ENCODE measurements around the gene DHCR24. TPM values are rescaled to one million over a fixed set of nuclear protein-coding genes. Genes with fewer than 3 reads are reported as not detected.
"Not testable (repeated sequence)": the region's sequence is repeated elsewhere in the genome, so short reads cannot be mapped to it uniquely, and the experiment has no call there.

DHCR24 gene, protein sequence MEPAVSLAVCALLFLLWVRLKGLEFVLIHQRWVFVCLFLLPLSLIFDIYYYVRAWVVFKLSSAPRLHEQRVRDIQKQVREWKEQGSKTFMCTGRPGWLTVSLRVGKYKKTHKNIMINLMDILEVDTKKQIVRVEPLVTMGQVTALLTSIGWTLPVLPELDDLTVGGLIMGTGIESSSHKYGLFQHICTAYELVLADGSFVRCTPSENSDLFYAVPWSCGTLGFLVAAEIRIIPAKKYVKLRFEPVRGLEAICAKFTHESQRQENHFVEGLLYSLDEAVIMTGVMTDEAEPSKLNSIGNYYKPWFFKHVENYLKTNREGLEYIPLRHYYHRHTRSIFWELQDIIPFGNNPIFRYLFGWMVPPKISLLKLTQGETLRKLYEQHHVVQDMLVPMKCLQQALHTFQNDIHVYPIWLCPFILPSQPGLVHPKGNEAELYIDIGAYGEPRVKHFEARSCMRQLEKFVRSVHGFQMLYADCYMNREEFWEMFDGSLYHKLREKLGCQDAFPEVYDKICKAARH
- total RNA-seq: 100 to 1,000 TPM; 121 to 187 TPM

GRCh38 chr1:54886724-54887664, at the start of gene DHCR24:
TSS of gene DHCR24 (minus strand) at chr1:54887195. CDS start at chr1:54887119, 76 bp downstream.
- H3K36me3 Mint-ChIP-seq: peaks cover 30% of the 10 kb centered on the region
- DNase-seq (peak; percentile 87), ATAC-seq (peak; percentile 98)
- peaks cover 26% of the 10 kb centered on the region for H3K27me3 Mint-ChIP-seq
- H3K4me3 Mint-ChIP-seq: peak within 1 kb of the TSS; percentile 99
- CTCF ChIA-PET: interaction anchor here (0.6 to 4.6 kb wide), 11 partner anchors 10 to 386 kb away, joined by 3 to 19 read pairs (median 4); partner anchors contain the start of gene TTC22
- peaks cover 51% of the 10 kb centered on the region for H3K4me1 Mint-ChIP-seq
- H3K9me3 Mint-ChIP-seq (ENCODE audit: low read depth): no peaks in the 10 kb centered on the region
- H3K27ac Mint-ChIP-seq: peak within 1 kb of the TSS; percentile 79

- Mint-ChIP-seq H3K4me3 (no peak overlapping the region), H3K27ac (no peak overlapping the region), H3K27me3 (peaks cover 62% of the 10 kb centered on the region), H3K36me3 (peaks cover 2% of the 10 kb centered on the region), H3K4me1 (peaks cover 5% of the 10 kb centered on the region), H3K9me3 (ENCODE audit: low read depth) (no peaks in the 10 kb centered on the region)
- CTCF ChIA-PET: interaction anchor here (1.5 kb wide), 1 partner anchor 8 kb away, joined by 4 read pairs; no protein-coding TSS in a partner anchor
- DNase-seq (no peak), ATAC-seq (no peak)
Observed at GRCh38 chr1:54936791-54937190, 49.8 kb upstream of the DHCR24 start.

- H3K4me3 Mint-ChIP-seq: no peak overlapping the region
- H3K9me3 Mint-ChIP-seq (ENCODE audit: low read depth): no peaks in the 10 kb centered on the region
- CTCF ChIA-PET: interaction anchor here (0.7 to 1.5 kb wide), 2 partner anchors 10 to 16 kb away, joined by 3 to 4 read pairs; no protein-coding TSS in a partner anchor
- DNase-seq: no peak
- H3K27ac Mint-ChIP-seq: no peak overlapping the region
- peaks cover 59% of the 10 kb centered on the region for H3K27me3 Mint-ChIP-seq
- peaks cover 2% of the 10 kb centered on the region for H3K36me3 Mint-ChIP-seq
- H3K4me1 Mint-ChIP-seq: peaks cover 5% of the 10 kb centered on the region
- ATAC-seq: no peak
Observed at GRCh38 chr1:54934869-54935268, 47.9 kb upstream of the DHCR24 start.

DNA sequence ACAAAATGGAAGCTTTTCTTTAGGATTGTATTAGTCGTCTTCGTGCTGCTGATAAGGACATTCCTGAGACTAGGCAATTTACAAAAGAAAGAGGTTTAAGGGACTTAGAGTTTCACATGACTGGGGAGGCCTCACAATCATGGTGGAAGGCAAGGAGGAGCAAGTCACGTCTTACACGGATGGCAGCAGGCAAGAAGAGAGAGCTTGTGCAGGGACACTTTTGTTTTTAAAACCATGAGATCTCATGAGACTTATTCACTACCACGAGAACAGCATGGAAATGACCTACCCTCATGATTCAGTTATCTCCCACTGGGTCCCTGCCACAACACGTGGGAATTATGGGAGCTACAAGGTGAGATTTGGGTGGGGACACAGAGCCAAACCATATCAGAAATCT, 47.1 kb upstream of the DHCR24 start:
- H3K9me3 Mint-ChIP-seq (ENCODE audit: low read depth); H3K36me3 Mint-ChIP-seq; DNase-seq; ATAC-seq; H3K27ac Mint-ChIP-seq; H3K4me1 Mint-ChIP-seq; H3K4me3 Mint-ChIP-seq: not testable (repeated sequence)
- CTCF ChIA-PET: interaction anchor here (1.5 kb wide), 1 partner anchor 11 kb away, joined by 4 read pairs; no protein-coding TSS in a partner anchor
- peaks cover 54% of the 10 kb centered on the region for H3K27me3 Mint-ChIP-seq

DNA sequence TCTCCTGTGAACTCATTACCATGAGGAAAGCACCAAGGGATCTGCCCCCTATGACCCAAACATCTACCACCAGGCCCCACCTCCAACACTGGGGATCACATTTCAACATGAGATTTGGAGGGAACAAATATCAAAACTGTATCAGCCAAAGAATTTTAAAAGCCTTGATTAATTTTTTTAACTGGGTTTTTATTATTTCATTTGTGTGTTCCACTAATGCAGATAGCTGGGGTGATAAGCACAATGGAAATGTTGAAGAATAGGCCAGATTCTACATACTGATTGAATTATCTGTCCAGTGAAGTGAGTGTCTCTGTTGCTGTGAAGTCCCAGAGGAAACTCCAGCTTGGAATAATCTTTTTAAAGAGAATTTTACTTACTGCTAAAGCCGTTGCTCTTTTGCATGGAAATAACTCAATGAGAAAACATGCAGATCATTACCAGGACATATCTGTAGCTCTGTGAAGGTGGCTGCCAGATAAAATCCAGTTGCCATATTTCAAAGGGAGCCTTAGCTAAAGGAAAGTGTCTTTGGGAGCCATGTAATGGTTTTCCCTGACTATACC, 44.4 kb upstream of the DHCR24 start:
- DNase-seq: no peak
- Mint-ChIP-seq H3K9me3 (ENCODE audit: low read depth) (no peaks in the 10 kb centered on the region), H3K27me3 (peaks cover 36% of the 10 kb centered on the region), H3K27ac (no peak overlapping the region), H3K4me1 (no peaks in the 10 kb centered on the region), H3K4me3 (no peak overlapping the region), H3K36me3 (peaks cover 2% of the 10 kb centered on the region)
- CTCF ChIA-PET: interaction anchor here (0.8 to 2.0 kb wide), 5 partner anchors 14 to 91 kb away, joined by 3 to 9 read pairs (median 4); no protein-coding TSS in a partner anchor
- ATAC-seq: no peak

DNA sequence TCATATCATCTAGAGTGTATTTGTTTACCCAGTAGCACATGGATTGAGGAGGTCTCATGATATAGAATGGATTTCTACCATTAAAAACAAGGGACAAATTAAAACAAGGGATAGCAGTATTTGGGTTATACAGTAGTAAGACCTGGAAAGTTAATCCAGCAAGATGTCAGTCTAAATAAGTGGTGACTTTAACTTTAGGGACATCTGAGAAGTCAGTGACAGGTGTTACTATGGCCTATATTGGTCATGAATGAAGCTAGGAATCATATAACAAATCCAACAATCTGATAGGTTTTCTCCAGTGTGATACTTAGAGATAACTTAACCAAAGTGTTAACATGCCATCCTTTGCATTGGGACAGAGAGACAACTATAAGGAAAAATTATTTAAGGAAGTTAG, 42.7 kb upstream of the DHCR24 start:
- CTCF ChIA-PET: interaction anchor here (1.3 to 2.0 kb wide), 4 partner anchors 15 to 92 kb away, joined by 4 to 9 read pairs (median 6); no protein-coding TSS in a partner anchor
- Mint-ChIP-seq H3K27ac (no peak overlapping the region), H3K9me3 (ENCODE audit: low read depth) (no peaks in the 10 kb centered on the region), H3K4me1 (no peaks in the 10 kb centered on the region), H3K27me3 (peaks cover 33% of the 10 kb centered on the region), H3K36me3 (peaks cover 2% of the 10 kb centered on the region), H3K4me3 (no peak overlapping the region)
- DNase-seq (no peak), ATAC-seq (no peak)

DNA sequence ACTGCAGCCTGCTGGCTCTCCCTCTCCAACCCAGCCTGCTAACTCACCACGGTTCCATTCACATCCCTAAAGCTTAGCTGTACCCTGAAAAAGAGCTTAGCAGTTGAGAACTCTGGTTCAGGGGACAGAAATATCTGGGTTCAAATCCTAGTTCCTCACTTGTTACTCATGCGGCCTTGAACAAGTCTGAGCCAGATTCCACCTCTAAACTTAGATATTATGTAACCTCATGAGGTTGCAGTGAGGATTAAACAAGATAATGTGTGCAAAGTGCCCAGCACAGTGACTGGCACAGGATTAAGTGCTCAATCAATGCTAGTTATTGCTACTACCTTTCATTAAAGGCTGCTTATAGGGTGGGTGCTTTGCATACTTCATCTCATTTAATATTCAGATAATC, 41.3 kb upstream of the DHCR24 start:
- DNase-seq (no peak), ATAC-seq (no peak)
- peaks cover 33% of the 10 kb centered on the region for H3K27me3 Mint-ChIP-seq
- no peak overlapping the region for H3K27ac Mint-ChIP-seq
- H3K9me3 Mint-ChIP-seq (ENCODE audit: low read depth): no peaks in the 10 kb centered on the region
- H3K36me3 Mint-ChIP-seq: no peaks in the 10 kb centered on the region
- CTCF ChIA-PET: interaction anchor here (1.3 kb wide), 1 partner anchor 17 kb away, joined by 4 read pairs; no protein-coding TSS in a partner anchor
- H3K4me1 Mint-ChIP-seq: no peaks in the 10 kb centered on the region
- H3K4me3 Mint-ChIP-seq: no peak overlapping the region

DNA sequence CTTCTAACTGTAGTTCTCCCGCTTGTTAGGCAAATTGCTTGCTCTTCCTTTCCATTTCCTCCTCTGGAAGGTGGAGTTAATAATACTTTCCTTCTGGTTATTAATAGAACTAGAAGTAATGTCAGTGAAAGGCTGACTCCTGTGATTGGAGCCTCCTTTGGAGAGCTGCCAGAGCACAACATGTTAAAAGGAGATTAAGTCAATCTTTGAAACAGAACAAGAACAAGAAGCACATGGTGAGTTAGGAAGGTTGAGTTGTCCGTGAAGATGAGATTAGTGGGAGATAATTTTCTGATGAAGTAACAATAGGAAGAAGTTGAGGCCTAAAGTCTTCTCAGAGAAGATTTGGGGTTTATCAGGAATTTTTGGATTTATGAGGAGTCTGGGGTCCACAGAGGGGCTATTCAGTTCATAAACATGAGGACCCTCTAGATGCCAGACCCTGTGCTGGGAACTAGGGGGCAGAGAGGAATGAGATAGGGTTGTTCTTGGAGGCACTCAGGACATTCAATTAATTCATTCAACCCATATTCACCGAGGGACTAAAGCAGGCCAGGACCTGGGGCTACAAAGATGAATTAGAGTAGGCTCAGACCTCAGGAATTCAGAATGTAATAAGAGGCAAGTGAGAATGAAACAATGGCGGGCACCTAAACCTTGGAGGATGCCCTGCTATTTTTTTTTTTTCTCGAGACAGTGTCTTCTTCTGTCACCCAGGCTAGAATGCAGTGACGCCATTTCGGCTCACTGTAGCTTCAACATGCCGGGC, 40.7 kb upstream of the DHCR24 start:
- no peak overlapping the region for H3K4me3 Mint-ChIP-seq
- CTCF ChIA-PET: no interaction called here
- ATAC-seq: no peak
- H3K27me3 Mint-ChIP-seq: peaks cover 36% of the 10 kb centered on the region
- DNase-seq: no peak
- H3K9me3 Mint-ChIP-seq (ENCODE audit: low read depth): no peaks in the 10 kb centered on the region
- H3K36me3 Mint-ChIP-seq: no peaks in the 10 kb centered on the region
- no peaks in the 10 kb centered on the region for H3K4me1 Mint-ChIP-seq
- no peak overlapping the region for H3K27ac Mint-ChIP-seq

GRCh38 chr1:54926970-54927369, 40.0 kb upstream of the DHCR24 start:
- DNase-seq (no peak), ATAC-seq (no peak)
- Mint-ChIP-seq H3K9me3 (ENCODE audit: low read depth) (no peaks in the 10 kb centered on the region), H3K27ac (no peak overlapping the region), H3K4me1 (no peaks in the 10 kb centered on the region), H3K4me3 (no peak overlapping the region), H3K27me3 (peaks cover 41% of the 10 kb centered on the region), H3K36me3 (no peaks in the 10 kb centered on the region)
- CTCF ChIA-PET: no interaction called here

DNA sequence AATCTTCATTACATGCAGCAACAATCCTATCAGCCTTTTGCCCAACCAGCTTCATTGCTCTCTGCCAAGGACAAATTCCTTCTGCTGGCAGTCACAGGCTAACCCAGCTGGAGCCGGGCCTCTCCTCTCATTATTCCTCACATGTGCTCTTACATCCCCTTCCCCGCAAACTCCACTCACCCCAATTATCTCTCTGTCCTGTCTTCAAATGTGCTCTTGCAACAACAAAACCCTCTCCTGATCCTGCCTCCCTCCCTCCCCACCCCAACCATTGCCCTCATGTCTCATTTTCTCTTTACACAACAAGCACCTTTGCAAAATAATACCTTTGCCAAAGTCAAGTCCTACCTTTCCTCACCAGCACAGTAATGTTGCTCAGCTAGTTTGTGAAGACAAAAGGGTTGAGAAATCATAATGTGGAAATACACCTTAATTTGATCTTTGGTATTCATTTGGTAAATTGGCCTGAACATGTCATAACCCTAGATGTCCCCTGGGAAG, 36.0 kb upstream of the DHCR24 start:
- no peak overlapping the region for H3K27ac Mint-ChIP-seq
- H3K36me3 Mint-ChIP-seq: no peaks in the 10 kb centered on the region
- ATAC-seq: no peak
- DNase-seq: no peak
- H3K4me1 Mint-ChIP-seq: no peaks in the 10 kb centered on the region
- peaks cover 52% of the 10 kb centered on the region for H3K27me3 Mint-ChIP-seq
- CTCF ChIA-PET: interaction anchor here (0.7 kb wide), 1 partner anchor 22 kb away, joined by 3 read pairs; no protein-coding TSS in a partner anchor
- no peaks in the 10 kb centered on the region for H3K9me3 Mint-ChIP-seq (ENCODE audit: low read depth)
- H3K4me3 Mint-ChIP-seq: no peak overlapping the region

GRCh38 chr1:54922040-54922761, 35.2 kb upstream of the DHCR24 start:
- Mint-ChIP-seq H3K36me3 (no peaks in the 10 kb centered on the region), H3K4me3 (no peak overlapping the region), H3K27me3 (peaks cover 48% of the 10 kb centered on the region), H3K9me3 (ENCODE audit: low read depth) (no peaks in the 10 kb centered on the region), H3K4me1 (no peaks in the 10 kb centered on the region), H3K27ac (no peak overlapping the region)
- DNase-seq: no peak
- CTCF ChIA-PET: interaction anchor here (0.7 kb wide), 1 partner anchor 23 kb away, joined by 3 read pairs; no protein-coding TSS in a partner anchor
- ATAC-seq: no peak

Data from activated CD8-positive, alpha-beta memory T cell treated with anti-CD3 and anti-CD28 coated beads, Interleukin-2, amount 10 ng/mL, durations not matched to agents 7 days and 5 days (primary cell).